GM23248 (cell line): ENCODE measurements around the gene ZNF277. TPM values are rescaled to one million over a fixed set of nuclear protein-coding genes. Genes with fewer than 3 reads are reported as not detected.
A peak's percentile ranks its signal among the peaks of the same experiment; 100 is the strongest.

Experiments
- DNase-seq: peaks from one replicate; pipeline ENCODE4 v3.0.0-alpha.2; 2015
- H2AFZ ChIP-seq: fragments of 200-600 bp; sonication (generic); 2 replicates; pipeline ENCODE4 v1.6.1; 2016; ENCODE audit warnings: antibody characterized with exemption
- H3F3A ChIP-seq: fragments of 200-600 bp; sonication (generic); 2 replicates; pipeline ENCODE4 v1.6.1; 2016; ENCODE audit warnings: mild to moderate bottlenecking, antibody characterized with exemption, mixed run types; ENCODE audit not compliant: insufficient read depth
- H3K27ac ChIP-seq: fragments of 200-600 bp; sonication (generic); 2 replicates; pipeline ENCODE4 v1.5.1; 2016; ENCODE audit warnings: mild to moderate bottlenecking
- H3K27me3 ChIP-seq: fragments of 200-600 bp; sonication (generic); replicated peaks from 2 replicates; pipeline ENCODE4 v1.6.1; 2016; ENCODE audit warnings: mild to moderate bottlenecking; ENCODE audit not compliant: insufficient read depth
- H3K36me3 ChIP-seq: fragments of 200-600 bp; sonication (generic); 2 replicates; pipeline ENCODE4 v1.6.1; 2016; ENCODE audit warnings: low read depth, mild to moderate bottlenecking
- H3K4me1 ChIP-seq: fragments of 200-600 bp; sonication (generic); 2 replicates; pipeline ENCODE4 v1.6.1; 2016; ENCODE audit warnings: mild to moderate bottlenecking; ENCODE audit not compliant: insufficient read depth
- H3K4me2 ChIP-seq: fragments of 200-600 bp; sonication (generic); one replicate; pipeline ENCODE4 v1.6.1; 2016; ENCODE audit warnings: mild to moderate bottlenecking; ENCODE audit not compliant: unreplicated experiment
- H3K4me3 ChIP-seq: fragments of 200-600 bp; sonication (generic); 2 replicates; pipeline ENCODE4 v1.5.1; 2016; ENCODE audit warnings: mild to moderate bottlenecking
- H3K79me2 ChIP-seq: fragments of 200-600 bp; sonication (generic); 2 replicates; pipeline ENCODE4 v1.6.1; 2016; ENCODE audit warnings: mild to moderate bottlenecking; ENCODE audit not compliant: insufficient read depth
- H3K9ac ChIP-seq: fragments of 200-600 bp; sonication (generic); 2 replicates; pipeline ENCODE4 v1.6.1; 2016; ENCODE audit warnings: mild to moderate bottlenecking
- H3K9me2 ChIP-seq: fragments of 200-600 bp; sonication (generic); 2 replicates; pipeline ENCODE4 v1.6.1; 2016; ENCODE audit warnings: mixed run types, mild to moderate bottlenecking, moderate library complexity; ENCODE audit not compliant: insufficient read depth
- H3K9me3 ChIP-seq: fragments of 200-600 bp; sonication (generic); one replicate; pipeline ENCODE4 v1.6.1; 2017; ENCODE audit warnings: low read depth
- H4K20me1 ChIP-seq: fragments of 200-600 bp; sonication (generic); 2 replicates; pipeline ENCODE4 v1.6.0; 2016; ENCODE audit not compliant: insufficient read depth
- EZH2 ChIP-seq: fragments of 200-600 bp; sonication (generic); IDR thresholded peaks from 2 replicates; pipeline ENCODE4 v1.6.1; 2018; ENCODE audit warnings: antibody characterized with exemption, mild to moderate bottlenecking; ENCODE audit not compliant: insufficient read depth, poor library complexity, severe bottlenecking
- EZH2phosphoT487 ChIP-seq: fragments of 200-600 bp; sonication (generic); IDR thresholded peaks from 2 replicates; pipeline ENCODE4 v1.6.1; 2018; ENCODE audit warnings: antibody characterized with exemption, moderate library complexity, mild to moderate bottlenecking, low read depth; ENCODE audit not compliant: insufficient read depth
- WGBS, 2 experiments: methylation state at CpG; one replicate each; pipeline ENCODE4 v1.1.6; 2015 to 2017; ENCODE audit warnings: low lambda C conversion rate in 2 of 2, low coverage in 1 of 2; ENCODE audit errors: missing lambda C conversion rate in 2 of 2; 5-methylcytosine and 5-hydroxymethylcytosine counted together
- in situ Hi-C: fragments of 300-500 bp; cut with MboI; formaldehyde crosslinking; loops from 2 replicates; pipeline ENCODE4 v1.15.0; 2020
- polyA plus RNA-seq: library from polyadenylated mRNA; unstranded; fragments of >200 nt; fragmentation: Nextera tagmentation; extraction: Ambion mirVana; gene quantifications from 2 replicates; pipeline ENCODE4 v1.2.1, GENCODE V29; 2016
- total RNA-seq: library from RNA; depleted of rRNA; stranded (reverse); fragments of >200 nt; shearing (Covaris generic); gene quantifications from 2 replicates; pipeline ENCODE4 v1.2.3, GENCODE V29; 2014; rRNA removed

ZNF277 gene, protein sequence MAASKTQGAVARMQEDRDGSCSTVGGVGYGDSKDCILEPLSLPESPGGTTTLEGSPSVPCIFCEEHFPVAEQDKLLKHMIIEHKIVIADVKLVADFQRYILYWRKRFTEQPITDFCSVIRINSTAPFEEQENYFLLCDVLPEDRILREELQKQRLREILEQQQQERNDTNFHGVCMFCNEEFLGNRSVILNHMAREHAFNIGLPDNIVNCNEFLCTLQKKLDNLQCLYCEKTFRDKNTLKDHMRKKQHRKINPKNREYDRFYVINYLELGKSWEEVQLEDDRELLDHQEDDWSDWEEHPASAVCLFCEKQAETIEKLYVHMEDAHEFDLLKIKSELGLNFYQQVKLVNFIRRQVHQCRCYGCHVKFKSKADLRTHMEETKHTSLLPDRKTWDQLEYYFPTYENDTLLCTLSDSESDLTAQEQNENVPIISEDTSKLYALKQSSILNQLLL
- total RNA-seq: 25.1 and 29.6 TPM in 2 replicates
- polyA plus RNA-seq: 10.0 and 11.5 TPM in 2 replicates

DNA sequence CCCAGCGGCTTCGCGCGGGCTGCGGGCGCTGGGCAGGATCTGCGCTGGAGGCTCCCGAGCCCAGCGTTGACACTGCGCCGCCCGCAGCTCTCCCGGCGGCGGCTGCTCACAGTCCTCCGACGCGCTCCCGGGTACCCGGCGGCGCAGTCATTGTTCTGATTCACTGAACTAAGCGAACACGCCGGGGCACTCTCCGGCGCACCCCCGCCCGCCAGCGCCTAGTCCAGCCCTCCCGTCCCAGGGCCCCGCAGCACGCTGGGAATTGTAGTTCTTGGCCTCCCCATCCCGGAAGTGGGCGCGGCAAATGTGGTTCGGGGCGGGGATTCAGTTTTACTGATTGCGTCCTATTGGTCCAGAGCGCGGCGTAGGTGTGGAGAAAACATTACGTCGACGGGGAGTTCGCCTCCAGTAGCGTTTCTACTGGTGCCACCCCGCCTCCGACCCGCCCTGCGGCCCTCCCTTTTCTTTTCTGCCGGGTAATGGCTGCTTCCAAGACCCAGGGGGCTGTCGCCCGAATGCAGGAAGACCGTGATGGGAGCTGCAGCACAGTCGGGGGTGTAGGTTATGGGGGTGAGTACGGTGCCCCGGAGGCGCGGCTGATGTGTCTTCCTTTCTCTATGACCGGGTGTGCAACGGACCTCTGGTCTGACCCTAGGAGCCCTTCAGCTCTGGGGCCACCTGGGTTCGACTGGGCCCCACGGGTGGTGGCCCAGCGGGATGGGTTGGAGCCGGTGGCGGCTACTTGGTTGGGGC, at the start of gene ZNF277, which contains the start of gene DOCK4:
TSS of gene ZNF277 (plus strand) at position 458 of the 753 bp plus-strand sequence. CDS start at position 480, 22 bp downstream.
TSS of gene DOCK4 (minus strand) at position 162 of the 753 bp plus-strand sequence. CDS start 261 bp downstream, outside the sequence.
- in situ Hi-C loops: no loop called here
- H3K27ac ChIP-seq: peak within 1 kb of the TSS; percentile 50
- peak; percentile 100 for DNase-seq

DNA sequence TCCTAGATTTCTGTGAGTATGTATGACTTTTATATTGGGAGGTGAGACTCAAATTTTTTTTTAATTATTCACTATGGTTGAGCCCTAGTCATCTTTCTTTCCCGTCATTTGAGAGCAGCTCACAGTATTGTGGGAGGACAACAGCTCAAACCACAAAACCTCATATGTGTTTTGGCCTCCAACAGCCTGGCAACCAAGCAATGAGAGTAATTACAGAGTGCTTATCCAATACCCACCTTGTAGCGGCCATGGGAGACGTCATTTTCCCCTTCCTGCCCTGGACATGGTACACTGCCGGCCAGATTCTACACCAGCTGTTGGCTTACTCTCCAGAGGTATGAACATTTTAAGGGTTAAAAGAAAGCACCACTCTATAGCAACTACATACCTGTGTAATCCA, 49.4 kb upstream of the ZNF277 start:
- H3K9me3 ChIP-seq: no peaks in the 10 kb centered on the region
- no peaks in the 10 kb centered on the region for H3K79me2 ChIP-seq
- no peaks in the 10 kb centered on the region for H4K20me1 ChIP-seq
- no peaks in the 10 kb centered on the region for H3K36me3 ChIP-seq
- no peaks in the 10 kb centered on the region for H3K27me3 ChIP-seq
- H3K4me2 ChIP-seq: no peak overlapping the region
- in situ Hi-C loops: no loop called here
- H3K4me1 ChIP-seq: peaks cover 13% of the 10 kb centered on the region
- no peak overlapping the region for H3K4me3 ChIP-seq
- no peaks in the 10 kb centered on the region for H3F3A ChIP-seq
- peak overlapping the region; percentile 25; the same call in 1 of the 2 replicates for H3K27ac ChIP-seq
- no peak overlapping the region for H2AFZ ChIP-seq
- H3K9ac ChIP-seq: no peak overlapping the region
- DNase-seq: peak; percentile 84
- no peaks in the 10 kb centered on the region for H3K9me2 ChIP-seq
- 64 to 66% methylated on average over 4 of the region's 4 CpGs for WGBS, 2 experiments
- TF ChIP-seq EZH2phosphoT487 (no peak), EZH2 (no peak)

More for the DNA sequence above, at the start of gene ZNF277, which contains the start of gene DOCK4:
- Histone ChIP-seq H4K20me1 (peaks cover under 1% of the 10 kb centered on the region; the same call in 1 of the 2 replicates), H3K4me2 (peak within 1 kb of the TSS; percentile 97), H3F3A (peaks cover 7% of the 10 kb centered on the region; the same call in 1 of the 2 replicates), H3K9ac (peak within 1 kb of the TSS; percentile 88), H3K4me1 (peaks cover 20% of the 10 kb centered on the region; the same call in 1 of the 2 replicates), H3K9me3 (no peaks in the 10 kb centered on the region), H2AFZ (peak within 1 kb of the TSS; percentile 99), H3K27me3 (no peaks in the 10 kb centered on the region), H3K36me3 (no peaks in the 10 kb centered on the region), H3K9me2 (no peaks in the 10 kb centered on the region), H3K4me3 (peak within 1 kb of the TSS; percentile 97), H3K79me2 (peaks cover 68% of the 10 kb centered on the region)
- TF ChIP-seq EZH2 (no peak), EZH2phosphoT487 (no peak)
- 0 to 1% methylated on average over 58 to 61 of the region's 67 CpGs for WGBS, 2 experiments

DNA sequence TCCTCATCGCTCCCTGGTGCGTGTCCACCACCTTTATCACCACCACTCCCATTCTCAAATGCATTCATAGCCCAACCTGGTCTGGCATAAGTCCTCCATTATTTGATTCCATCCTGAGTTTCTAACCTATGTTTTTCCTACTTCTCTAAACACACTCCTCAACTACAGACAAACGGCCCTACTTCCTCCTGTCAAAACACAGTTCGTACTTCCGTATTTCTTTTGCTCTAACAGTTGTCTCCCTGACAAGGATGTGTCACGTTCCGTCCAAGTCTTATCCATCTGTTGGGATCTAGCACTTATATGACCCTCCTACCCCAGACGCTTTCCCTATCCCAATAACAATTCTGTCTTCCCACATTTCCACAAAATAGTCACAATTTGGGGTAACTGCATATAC, 47.1 kb upstream of the ZNF277 start:
- in situ Hi-C loops: no loop called here
- Histone ChIP-seq H3K27ac (no peak overlapping the region), H3K27me3 (no peaks in the 10 kb centered on the region), H3K9ac (no peak overlapping the region), H2AFZ (no peak overlapping the region), H3K36me3 (no peaks in the 10 kb centered on the region), H3K4me1 (peaks cover 13% of the 10 kb centered on the region), H3F3A (no peaks in the 10 kb centered on the region), H3K4me3 (no peak overlapping the region), H3K4me2 (no peak overlapping the region), H3K9me3 (no peaks in the 10 kb centered on the region), H4K20me1 (no peaks in the 10 kb centered on the region), H3K79me2 (no peaks in the 10 kb centered on the region), H3K9me2 (no peaks in the 10 kb centered on the region)
- TF ChIP-seq EZH2phosphoT487 (no peak), EZH2 (no peak)
- WGBS, 2 experiments: 90 to 97% methylated on average over 8 of the region's 8 CpGs
- DNase-seq: no peak

DNA sequence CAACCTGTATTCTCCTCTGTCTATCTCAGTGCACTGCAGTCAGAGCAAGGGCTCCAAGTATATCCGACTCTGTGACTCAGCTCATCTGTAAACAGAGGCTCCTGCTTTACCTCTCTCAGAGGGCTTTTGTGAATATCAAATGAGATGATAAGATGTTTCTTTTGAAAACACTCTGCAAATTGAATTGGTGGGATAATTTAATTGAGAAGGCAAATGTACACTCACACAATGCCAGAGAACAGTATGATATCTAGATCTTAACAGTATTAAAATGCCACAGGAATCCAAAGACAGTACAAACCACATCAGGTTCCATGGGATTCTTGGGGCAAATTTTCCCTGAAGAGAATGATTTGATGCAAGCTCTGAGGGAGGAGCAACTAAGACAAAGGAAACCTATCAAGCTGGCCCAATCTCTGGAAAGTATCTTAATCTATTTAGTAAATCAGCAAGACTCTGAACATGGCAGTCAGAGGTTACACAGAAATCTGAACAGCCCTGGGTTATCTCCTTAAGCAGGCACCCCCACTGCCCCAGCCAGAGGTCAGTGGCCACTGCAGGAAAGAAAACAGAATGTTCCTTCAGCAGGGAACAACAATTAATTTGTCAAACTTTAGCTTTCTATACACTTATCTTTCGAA, 46.2 kb upstream of the ZNF277 start:
- Histone ChIP-seq H3K4me3 (no peak overlapping the region), H3K79me2 (no peaks in the 10 kb centered on the region), H3K27ac (no peak overlapping the region), H3K9ac (no peak overlapping the region), H2AFZ (no peak overlapping the region), H3K9me3 (no peaks in the 10 kb centered on the region), H3K4me1 (peaks cover 13% of the 10 kb centered on the region), H3K36me3 (no peaks in the 10 kb centered on the region), H3K9me2 (no peaks in the 10 kb centered on the region), H4K20me1 (no peaks in the 10 kb centered on the region), H3K4me2 (no peak overlapping the region), H3K27me3 (no peaks in the 10 kb centered on the region), H3F3A (no peaks in the 10 kb centered on the region)
- in situ Hi-C loops: no loop called here
- DNase-seq: no peak
- WGBS, 2 experiments: 89 to 95% methylated on average over 2 of the region's 2 CpGs
- TF ChIP-seq EZH2 (no peak), EZH2phosphoT487 (no peak)
